ENCODE results near the gene DAPK2. TPM values are rescaled to one million over a fixed set of nuclear protein-coding genes. Genes with fewer than 3 reads are reported as not detected.

DAPK2 gene
- total RNA-seq, 1 donor from 2014 or later, result 2.6 TPM

DNA sequence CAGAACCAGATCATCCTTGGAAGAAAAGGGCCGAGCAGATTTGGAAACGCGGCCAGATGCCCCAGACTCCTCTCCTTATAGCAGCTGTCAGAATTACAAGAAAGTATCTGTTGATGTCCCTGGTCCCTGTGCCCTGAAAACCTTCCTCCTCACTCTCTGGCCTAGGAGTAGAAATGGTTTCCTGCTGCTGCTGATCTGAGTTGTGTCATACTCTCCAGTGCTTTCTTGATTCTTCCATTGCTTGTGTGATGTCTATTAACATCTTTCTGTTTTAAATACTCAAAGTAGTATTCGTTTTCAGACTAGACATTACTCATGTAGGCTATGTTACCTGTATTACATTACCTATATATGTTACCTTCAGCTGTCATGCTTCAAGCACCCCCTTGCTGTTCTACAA is 185.7 kb downstream of the DAPK2 start:
- no peak for DNase-seq
- no peaks in the 10 kb centered on the region for H3K27me3 Mint-ChIP-seq (ENCODE audit: unreplicated experiment)
- H3K4me1 Mint-ChIP-seq (ENCODE audit: low read depth, unreplicated experiment), result peaks cover 6% of the 10 kb centered on the region
- no peaks in the 10 kb centered on the region for H3K36me3 Mint-ChIP-seq (ENCODE audit: unreplicated experiment)
- no peak overlapping the region for H3K4me3 Mint-ChIP-seq (ENCODE audit: unreplicated experiment)
- no peak overlapping the region for H3K27ac Mint-ChIP-seq (ENCODE audit: unreplicated experiment)
- TF ChIP-seq, protein P1, sequence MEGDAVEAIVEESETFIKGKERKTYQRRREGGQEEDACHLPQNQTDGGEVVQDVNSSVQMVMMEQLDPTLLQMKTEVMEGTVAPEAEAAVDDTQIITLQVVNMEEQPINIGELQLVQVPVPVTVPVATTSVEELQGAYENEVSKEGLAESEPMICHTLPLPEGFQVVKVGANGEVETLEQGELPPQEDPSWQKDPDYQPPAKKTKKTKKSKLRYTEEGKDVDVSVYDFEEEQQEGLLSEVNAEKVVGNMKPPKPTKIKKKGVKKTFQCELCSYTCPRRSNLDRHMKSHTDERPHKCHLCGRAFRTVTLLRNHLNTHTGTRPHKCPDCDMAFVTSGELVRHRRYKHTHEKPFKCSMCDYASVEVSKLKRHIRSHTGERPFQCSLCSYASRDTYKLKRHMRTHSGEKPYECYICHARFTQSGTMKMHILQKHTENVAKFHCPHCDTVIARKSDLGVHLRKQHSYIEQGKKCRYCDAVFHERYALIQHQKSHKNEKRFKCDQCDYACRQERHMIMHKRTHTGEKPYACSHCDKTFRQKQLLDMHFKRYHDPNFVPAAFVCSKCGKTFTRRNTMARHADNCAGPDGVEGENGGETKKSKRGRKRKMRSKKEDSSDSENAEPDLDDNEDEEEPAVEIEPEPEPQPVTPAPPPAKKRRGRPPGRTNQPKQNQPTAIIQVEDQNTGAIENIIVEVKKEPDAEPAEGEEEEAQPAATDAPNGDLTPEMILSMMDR (IDR thresholded peaks at IDR 0.05; ENCODE audit: partially characterized antibody, unreplicated experiment), result no peak
- peaks cover 2% of the 10 kb centered on the region for H3K9me3 Mint-ChIP-seq (ENCODE audit: unreplicated experiment)

DNA sequence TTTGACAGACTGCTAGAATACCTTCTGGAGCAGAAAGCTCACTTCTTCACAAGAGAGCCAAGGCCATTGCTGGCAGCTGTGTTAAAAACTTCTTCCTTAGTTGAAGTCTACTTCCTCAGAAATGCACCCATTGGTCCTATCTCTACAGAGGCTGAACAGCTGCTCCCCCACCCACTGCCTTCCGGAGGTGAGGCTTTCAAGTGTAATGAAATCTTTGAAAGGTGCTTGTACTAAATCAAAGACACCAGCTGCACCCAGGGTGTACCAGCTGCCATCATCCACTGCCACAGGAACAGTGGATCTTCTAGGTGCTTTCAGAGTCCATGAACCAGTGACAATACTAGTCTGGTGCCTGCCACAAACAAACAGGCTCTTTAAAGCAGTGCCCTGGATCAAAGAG is 186.1 kb downstream of the DAPK2 start:
- H3K4me3 Mint-ChIP-seq (ENCODE audit: unreplicated experiment), result no peak overlapping the region
- H3K4me1 Mint-ChIP-seq (ENCODE audit: low read depth, unreplicated experiment), result peaks cover 6% of the 10 kb centered on the region
- H3K27ac Mint-ChIP-seq (ENCODE audit: unreplicated experiment), result no peak overlapping the region
- DNase-seq, result no peak
- H3K27me3 Mint-ChIP-seq (ENCODE audit: unreplicated experiment), result no peaks in the 10 kb centered on the region
- H3K36me3 Mint-ChIP-seq (ENCODE audit: unreplicated experiment), result no peaks in the 10 kb centered on the region
- TF ChIP-seq, protein P1 (IDR thresholded peaks at IDR 0.05; ENCODE audit: partially characterized antibody, unreplicated experiment), result no peak
- H3K9me3 Mint-ChIP-seq (ENCODE audit: unreplicated experiment), result peaks cover 2% of the 10 kb centered on the region

DNA sequence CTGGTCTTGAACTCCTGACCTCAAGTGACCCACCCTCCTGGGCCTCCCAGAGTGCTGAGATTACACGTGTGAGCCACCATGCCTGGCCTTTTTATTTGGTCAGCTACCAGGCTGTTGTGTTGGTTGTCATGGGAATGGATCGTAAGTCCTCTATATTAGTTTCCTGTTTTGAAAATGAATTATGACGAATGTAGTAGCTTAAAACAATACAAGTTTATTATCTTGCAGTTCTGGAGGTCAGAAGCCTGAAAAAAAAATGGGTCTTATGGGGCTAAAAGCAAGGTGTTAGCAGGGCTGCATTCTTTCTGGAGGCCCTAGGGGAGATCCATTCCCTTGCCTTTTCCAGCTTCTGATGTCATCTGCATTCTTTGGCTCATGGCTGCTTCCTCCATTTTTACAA is 187.4 kb downstream of the DAPK2 start:
- no peak for DNase-seq
- no peak overlapping the region for H3K4me3 Mint-ChIP-seq (ENCODE audit: unreplicated experiment)
- peaks cover 2% of the 10 kb centered on the region for H3K9me3 Mint-ChIP-seq (ENCODE audit: unreplicated experiment)
- no peak overlapping the region for H3K27ac Mint-ChIP-seq (ENCODE audit: unreplicated experiment)
- no peaks in the 10 kb centered on the region for H3K4me1 Mint-ChIP-seq (ENCODE audit: low read depth, unreplicated experiment)
- TF ChIP-seq, protein P1 (IDR thresholded peaks at IDR 0.05; ENCODE audit: partially characterized antibody, unreplicated experiment), result no peak
- H3K27me3 Mint-ChIP-seq (ENCODE audit: unreplicated experiment), result no peaks in the 10 kb centered on the region
- no peaks in the 10 kb centered on the region for H3K36me3 Mint-ChIP-seq (ENCODE audit: unreplicated experiment)

DNA sequence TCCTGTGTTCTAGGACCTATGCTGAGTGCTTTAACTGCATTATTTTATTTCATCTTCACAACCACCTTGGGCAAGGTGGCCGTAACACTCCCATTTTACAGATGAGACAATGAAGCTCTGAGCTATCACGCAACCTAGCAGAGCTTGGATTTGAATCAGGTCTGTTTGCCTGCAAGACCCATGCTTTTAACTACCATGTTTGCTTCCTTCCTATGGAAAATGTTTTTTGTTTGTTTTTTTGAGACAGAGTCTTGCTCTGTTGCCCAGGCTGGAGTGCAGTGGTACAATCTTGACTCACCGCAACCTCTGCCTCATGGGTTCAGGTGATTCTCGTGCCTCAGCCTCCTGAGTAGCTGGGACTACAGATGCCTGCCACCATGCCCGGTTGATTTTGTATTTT is 187.8 kb downstream of the DAPK2 start:
- Mint-ChIP-seq H3K27ac (ENCODE audit: unreplicated experiment) (no peak overlapping the region), H3K27me3 (ENCODE audit: unreplicated experiment) (no peaks in the 10 kb centered on the region), H3K36me3 (ENCODE audit: unreplicated experiment) (no peaks in the 10 kb centered on the region), H3K4me1 (ENCODE audit: low read depth, unreplicated experiment) (no peaks in the 10 kb centered on the region), H3K4me3 (ENCODE audit: unreplicated experiment) (no peak overlapping the region), H3K9me3 (ENCODE audit: unreplicated experiment) (peaks cover 2% of the 10 kb centered on the region)
- TF ChIP-seq, protein P1 (IDR thresholded peaks at IDR 0.05; ENCODE audit: partially characterized antibody, unreplicated experiment), result no peak
- no peak for DNase-seq

DNA sequence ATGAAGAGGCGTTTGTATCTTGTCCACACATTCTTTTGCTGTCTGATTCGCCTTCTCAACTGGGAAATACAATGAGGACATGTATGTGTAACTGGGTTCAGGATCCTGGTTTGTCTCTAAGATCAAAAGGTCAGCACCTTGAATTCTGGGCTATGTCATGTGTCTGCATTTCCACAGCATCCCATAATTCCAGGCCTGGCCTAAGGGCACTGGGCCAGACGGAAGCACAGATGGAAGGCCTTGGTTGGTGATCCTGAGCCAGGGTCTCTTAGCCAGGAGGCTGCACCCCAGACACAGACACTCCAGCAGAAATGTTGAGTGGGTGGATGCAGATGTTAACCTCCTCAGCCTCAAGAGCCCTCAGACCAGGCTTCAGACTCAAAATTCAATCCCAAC is 188.8 kb downstream of the DAPK2 start:
- H3K4me3 Mint-ChIP-seq (ENCODE audit: unreplicated experiment), result no peak overlapping the region
- no peaks in the 10 kb centered on the region for H3K4me1 Mint-ChIP-seq (ENCODE audit: low read depth, unreplicated experiment)
- H3K9me3 Mint-ChIP-seq (ENCODE audit: unreplicated experiment), result peaks cover 2% of the 10 kb centered on the region
- no peak for DNase-seq
- H3K27me3 Mint-ChIP-seq (ENCODE audit: unreplicated experiment), result no peaks in the 10 kb centered on the region
- H3K27ac Mint-ChIP-seq (ENCODE audit: unreplicated experiment), result no peak overlapping the region
- TF ChIP-seq, protein P1 (IDR thresholded peaks at IDR 0.05; ENCODE audit: partially characterized antibody, unreplicated experiment), result no peak
- no peaks in the 10 kb centered on the region for H3K36me3 Mint-ChIP-seq (ENCODE audit: unreplicated experiment)

Small RNAs within 50 kb of the gene (microRNA-seq; reads per million reads assigned to microRNA genes)
- not detected for gene MIR422A (ENCODE audit: unreplicated experiment)

Other genes with a start within 250 kb of the DAPK2 start
- gene HERC1, start 212.5 kb downstream of the DAPK2 start, total RNA-seq (ENCODE audit: unreplicated experiment), result 184 TPM
- 35.5 TPM for gene CIAO2A, start 47.4 kb upstream of the DAPK2 start, total RNA-seq (ENCODE audit: unreplicated experiment)
- 71.4 TPM for gene SNX1, start 49.5 kb upstream of the DAPK2 start, total RNA-seq (ENCODE audit: unreplicated experiment)
- 4.6 TPM for gene SNX22, start 105.2 kb upstream of the DAPK2 start, total RNA-seq (ENCODE audit: unreplicated experiment)
- 228 TPM for gene PPIB, start 116.5 kb upstream of the DAPK2 start, total RNA-seq (ENCODE audit: unreplicated experiment)